ENCODE results near the gene CD6.
A peak's percentile ranks its signal among the peaks of the same experiment; 100 is the strongest.
"Not testable (repeated sequence)": the region's sequence is repeated elsewhere in the genome, so short reads cannot be mapped to it uniquely, and the experiment has no call there.

Gene CD6

GRCh38 chr11:60954421-60954820 is 17.1 kb upstream of the CD6 start:
- no peak for DNase-seq

GRCh38 chr11:60955571-60955970 is 15.9 kb upstream of the CD6 start:
- no peak for DNase-seq

GRCh38 chr11:60957188-60957587 is 14.3 kb upstream of the CD6 start:
- peak; percentile 59 for DNase-seq

GRCh38 chr11:60959431-60959830 is 12.0 kb upstream of the CD6 start:
- peak; percentile 79 for DNase-seq

- no peak for DNase-seq
Observed at GRCh38 chr11:60960405-60960804, 11.1 kb upstream of the CD6 start.

- DNase-seq = no peak
Observed at GRCh38 chr11:60964801-60965200, 6.7 kb upstream of the CD6 start.

GRCh38 chr11:60966890-60967289 is 4.6 kb upstream of the CD6 start:
- no peak for DNase-seq

GRCh38 chr11:60968223-60968622 is 3.3 kb upstream of the CD6 start:
- DNase-seq = no peak

GRCh38 chr11:60970369-60970774 is 1.1 kb upstream of the CD6 start:
- DNase-seq = peak; percentile 44

- DNase-seq = no peak
Observed at GRCh38 chr11:60970890-60971289, 590 bp upstream of the CD6 start.

- DNase-seq = no peak
Observed at GRCh38 chr11:60972182-60973030, 926 bp downstream of the CD6 start.

GRCh38 chr11:60973699-60974098 is 2.2 kb downstream of the CD6 start:
- DNase-seq = no peak

GRCh38 chr11:60974316-60974715 is 2.8 kb downstream of the CD6 start:
- DNase-seq = not testable (repeated sequence)

GRCh38 chr11:60974726-60975125 is 3.2 kb downstream of the CD6 start:
- no peak for DNase-seq

- no peak for DNase-seq
Observed at GRCh38 chr11:60977224-60977623, 5.7 kb downstream of the CD6 start.

- DNase-seq = no peak
Observed at GRCh38 chr11:60977836-60978235, 6.4 kb downstream of the CD6 start.

GRCh38 chr11:60978546-60979380 is 7.3 kb downstream of the CD6 start:
- DNase-seq = no peak

GRCh38 chr11:60981515-60981914 is 10.0 kb downstream of the CD6 start:
- no peak for DNase-seq

GRCh38 chr11:60982184-60982583 is 10.7 kb downstream of the CD6 start:
- no peak for DNase-seq

GRCh38 chr11:60984149-60984548 is 12.7 kb downstream of the CD6 start:
- no peak for DNase-seq

- DNase-seq = peak; percentile 14
Observed at GRCh38 chr11:60984636-60985035, 13.2 kb downstream of the CD6 start.

GRCh38 chr11:60985501-60985900 is 14.0 kb downstream of the CD6 start:
- DNase-seq = no peak

GRCh38 chr11:60985991-60986915 is 14.8 kb downstream of the CD6 start:
- DNase-seq = peak; percentile 46

Data from EL (cell line).